Stimulated activated naive CD8-positive, alpha-beta T cell treated with anti-CD3 and anti-CD28 coated beads, Interleukin-15, amount 100 ng/mL, for 72 hours (primary cell): ENCODE results near the gene MYH6.
A peak's percentile ranks its signal among the peaks of the same experiment; 100 is the strongest.

Experiments used
- ATAC-seq: fragments of 150-1000 bp; cut with Tn5 transposase; 2 replicates; pipeline ENCODE4 v1.10.0; 2021; ENCODE audit warnings: mild to moderate bottlenecking, moderate library complexity
- DNase-seq, 2 donors: peaks; one replicate each; pipeline ENCODE4 v3.0.0; 2021 to 2022
- H3K27ac Mint-ChIP-seq, 2 donors: one replicate each; pipeline ENCODE4 v1.8.0; 2022; ENCODE audit warnings: mild to moderate bottlenecking in 2 of 2, mixed read lengths in 2 of 2, moderate library complexity in 2 of 2
- H3K27me3 Mint-ChIP-seq: one replicate; pipeline ENCODE4 v1.8.0; 2022; ENCODE audit warnings: mixed read lengths
- H3K4me1 Mint-ChIP-seq: one replicate; pipeline ENCODE4 v1.8.0; 2022; ENCODE audit warnings: mild to moderate bottlenecking, mixed read lengths
- H3K4me3 Mint-ChIP-seq, 2 donors: one replicate each; pipeline ENCODE4 v1.8.0; 2022; ENCODE audit warnings: mild to moderate bottlenecking in 2 of 2, mixed read lengths in 2 of 2, moderate library complexity in 1 of 2
- H3K9me3 Mint-ChIP-seq, 2 donors: one replicate each; pipeline ENCODE4 v1.8.0; 2022; ENCODE audit warnings: mixed read lengths in 2 of 2

The MYH6 gene

DNA sequence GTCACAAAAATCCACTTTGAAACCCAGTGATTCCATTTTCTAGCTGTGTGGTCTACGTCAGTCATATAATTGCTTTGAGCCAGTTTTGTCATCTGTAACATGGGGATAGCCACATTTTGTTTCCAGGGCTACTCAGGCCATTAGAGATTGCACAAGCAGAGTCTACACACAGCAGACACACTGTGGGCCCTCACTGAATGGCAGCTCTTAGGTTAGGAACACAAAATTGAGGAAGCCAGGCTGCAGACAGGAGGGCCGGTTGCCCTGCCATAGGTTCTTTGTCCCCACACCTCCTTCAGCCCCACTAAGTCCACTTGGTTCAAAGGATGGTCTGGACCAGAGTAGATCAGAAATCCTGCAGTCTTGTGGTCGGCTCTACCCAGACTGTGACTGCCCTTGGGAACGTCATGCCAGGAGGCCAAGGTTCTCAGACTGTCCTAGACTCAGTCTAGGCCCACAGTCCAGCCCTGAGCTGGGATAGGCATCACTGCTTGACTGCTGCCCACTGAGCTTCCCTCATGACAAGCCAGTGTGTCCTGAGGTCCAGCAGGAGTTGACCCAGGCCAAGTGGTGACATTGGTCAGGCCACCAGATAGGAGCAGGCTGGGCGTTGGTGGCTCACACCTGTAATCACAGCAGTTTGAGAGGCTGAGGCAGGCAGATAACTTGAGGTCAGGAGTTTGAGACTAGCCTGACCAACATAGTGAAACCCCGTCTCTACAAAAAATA, 31.2 kb upstream of the MYH6 start:
- DNase-seq: no peak
- peak overlapping the region in 1 of 2 donors; percentile 27 for H3K27ac Mint-ChIP-seq

DNA sequence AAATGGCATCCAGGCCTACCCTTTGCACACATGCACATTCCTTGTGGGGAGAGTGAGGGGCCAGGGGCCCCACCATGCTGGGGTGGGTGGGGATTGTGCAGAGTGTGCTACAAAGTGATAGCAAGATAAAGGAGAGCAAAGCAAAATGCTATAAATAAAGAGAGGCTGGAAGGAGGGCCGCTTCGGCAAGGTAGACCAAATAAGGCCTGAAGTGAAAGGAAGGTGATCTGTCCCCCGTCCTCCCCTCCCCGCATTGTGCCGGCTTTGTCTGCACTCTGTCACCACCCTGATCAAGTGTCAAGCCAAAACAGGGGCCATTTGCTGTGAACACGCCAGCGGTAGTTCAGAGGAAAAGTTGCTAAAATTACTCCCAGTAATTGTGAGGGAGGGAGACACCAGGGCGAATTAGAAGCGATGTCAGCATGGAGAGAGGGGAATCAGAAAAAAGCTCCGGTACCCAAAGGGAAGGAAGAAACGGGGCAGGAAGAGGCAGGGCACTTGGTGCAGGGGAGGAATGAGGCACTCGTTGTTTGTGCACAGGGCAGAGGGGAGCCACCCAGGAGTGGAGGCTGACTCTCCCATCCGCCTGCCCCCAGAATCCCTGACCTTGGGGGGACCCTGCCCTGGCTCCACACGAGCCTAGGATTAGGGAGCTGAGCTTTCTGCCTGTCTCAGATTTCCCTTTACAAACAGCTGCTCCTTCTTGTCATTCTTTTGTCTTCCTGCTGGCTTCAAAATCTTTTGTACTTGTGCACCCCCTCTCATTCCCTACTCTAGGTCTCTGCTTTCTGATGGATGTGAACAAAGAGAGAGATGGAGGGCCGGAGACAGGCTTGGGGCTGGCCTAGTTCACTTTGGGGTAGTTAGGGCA, 30.3 kb upstream of the MYH6 start:
- peaks cover 19% of the 10 kb centered on the region for H3K27me3 Mint-ChIP-seq
- peak overlapping the region in 1 of 2 donors; percentile 27 for H3K27ac Mint-ChIP-seq

More for the DNA sequence above, 31.2 kb upstream of the MYH6 start:
- no peak for ATAC-seq
- H3K4me3 Mint-ChIP-seq: no peak overlapping the region
- H3K9me3 Mint-ChIP-seq: no peaks in the 10 kb centered on the region
- H3K27me3 Mint-ChIP-seq: peaks cover 12% of the 10 kb centered on the region
- H3K4me1 Mint-ChIP-seq: no peaks in the 10 kb centered on the region

DNA sequence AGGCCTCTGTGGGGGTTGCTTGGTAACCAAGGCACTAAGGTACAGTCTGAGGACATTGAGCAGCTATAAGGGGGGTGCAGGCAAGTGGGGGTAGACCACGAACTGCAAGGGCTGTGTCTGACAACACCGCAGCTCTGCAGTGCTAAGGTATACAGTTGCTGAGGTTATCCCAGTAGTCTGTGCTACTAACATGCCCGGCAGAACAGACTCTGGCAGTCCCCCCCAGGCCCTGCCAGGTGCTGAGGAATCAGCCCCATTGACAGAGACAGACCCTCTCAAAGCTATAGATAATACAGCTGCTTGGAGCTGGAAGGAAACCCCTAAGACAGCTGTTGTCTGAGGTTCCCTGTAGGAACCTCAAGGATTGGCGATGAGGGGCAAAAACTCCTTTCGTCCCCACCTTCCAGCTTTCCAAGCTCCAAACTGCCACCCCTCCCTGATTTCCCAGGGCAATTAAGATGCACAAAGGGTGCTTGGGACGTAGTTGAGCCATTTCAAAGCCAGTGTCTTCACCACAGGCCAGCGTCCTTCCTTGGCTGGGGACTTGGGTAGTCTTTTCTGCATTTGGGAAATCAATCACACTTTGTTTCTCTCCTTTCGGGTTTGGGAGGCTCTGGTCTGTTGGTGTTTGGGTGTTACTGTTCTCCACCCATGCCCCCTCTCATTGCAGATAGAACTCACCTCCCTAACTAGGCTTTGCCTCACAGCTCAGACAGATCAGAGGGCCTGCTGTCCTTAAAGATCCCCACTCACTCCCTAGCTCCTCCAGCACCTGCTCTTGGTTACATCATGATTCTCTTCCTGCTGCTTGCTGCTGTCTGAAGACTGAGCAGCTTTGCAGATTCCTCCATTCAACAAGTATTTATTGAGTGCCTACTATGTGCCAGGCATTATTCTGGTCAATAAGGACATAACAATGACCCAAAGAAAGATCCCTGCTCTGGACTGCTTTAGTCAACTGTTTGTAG, 29.3 kb upstream of the MYH6 start:
- H3K4me3 Mint-ChIP-seq: no peak overlapping the region
- H3K4me1 Mint-ChIP-seq: no peaks in the 10 kb centered on the region

More for the DNA sequence above, 30.3 kb upstream of the MYH6 start:
- Mint-ChIP-seq H3K4me1 (no peaks in the 10 kb centered on the region), H3K9me3 (no peaks in the 10 kb centered on the region), H3K4me3 (no peak overlapping the region)
- DNase-seq (peak in 1 of 2 donors; percentile 6), ATAC-seq (no peak)

DNA sequence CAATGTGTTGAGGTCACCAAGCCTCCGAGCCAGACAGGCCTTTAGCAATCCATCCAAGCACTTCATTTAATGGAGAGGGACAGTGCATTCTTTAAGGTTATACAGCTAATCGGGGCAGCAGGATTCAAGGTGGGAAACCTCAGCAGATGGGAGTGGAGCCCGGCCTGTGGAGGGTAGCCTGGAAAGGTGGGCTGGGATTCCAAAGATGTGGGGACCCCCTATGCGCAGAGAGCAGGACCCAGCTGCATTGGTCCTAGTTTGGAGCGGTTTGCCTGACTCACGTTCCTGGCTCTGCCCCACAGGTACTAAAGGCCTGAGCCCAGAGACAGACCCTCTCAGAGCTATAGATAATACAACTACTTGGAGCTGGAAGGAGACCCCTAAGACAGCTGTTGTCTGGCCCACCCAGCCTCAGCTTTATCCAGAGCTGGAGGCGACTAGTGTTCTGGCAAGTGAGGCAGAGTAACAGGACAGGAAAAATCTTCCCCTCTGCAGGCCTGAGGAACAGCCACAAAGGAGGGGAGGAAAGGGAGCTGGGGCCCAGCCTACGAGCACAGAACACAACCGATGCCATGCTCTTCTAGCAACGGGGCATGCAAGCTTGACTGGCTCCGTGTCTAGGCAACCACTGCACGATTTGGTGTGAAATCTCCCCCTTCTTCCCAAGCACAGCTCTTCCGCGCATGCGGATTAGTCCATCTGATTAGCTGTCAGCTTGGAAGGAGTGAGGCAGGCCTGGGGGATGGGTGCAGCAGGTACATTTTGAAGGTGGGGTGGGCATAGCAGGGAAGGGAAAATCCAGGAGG, 28.5 kb upstream of the MYH6 start:
- Mint-ChIP-seq H3K27me3 (peaks cover 7% of the 10 kb centered on the region), H3K9me3 (no peaks in the 10 kb centered on the region), H3K4me3 (no peak overlapping the region), H3K4me1 (no peaks in the 10 kb centered on the region), H3K27ac (no peak overlapping the region)
- no peak for ATAC-seq
- peak in 1 of 2 donors; percentile 4 for DNase-seq

More for the DNA sequence above, 29.3 kb upstream of the MYH6 start:
- H3K27me3 Mint-ChIP-seq: peaks cover 11% of the 10 kb centered on the region
- peak in 1 of 2 donors; percentile 6 for DNase-seq
- ATAC-seq: no peak
- H3K27ac Mint-ChIP-seq: peak overlapping the region in 1 of 2 donors; percentile 16
- H3K9me3 Mint-ChIP-seq: no peaks in the 10 kb centered on the region

DNA sequence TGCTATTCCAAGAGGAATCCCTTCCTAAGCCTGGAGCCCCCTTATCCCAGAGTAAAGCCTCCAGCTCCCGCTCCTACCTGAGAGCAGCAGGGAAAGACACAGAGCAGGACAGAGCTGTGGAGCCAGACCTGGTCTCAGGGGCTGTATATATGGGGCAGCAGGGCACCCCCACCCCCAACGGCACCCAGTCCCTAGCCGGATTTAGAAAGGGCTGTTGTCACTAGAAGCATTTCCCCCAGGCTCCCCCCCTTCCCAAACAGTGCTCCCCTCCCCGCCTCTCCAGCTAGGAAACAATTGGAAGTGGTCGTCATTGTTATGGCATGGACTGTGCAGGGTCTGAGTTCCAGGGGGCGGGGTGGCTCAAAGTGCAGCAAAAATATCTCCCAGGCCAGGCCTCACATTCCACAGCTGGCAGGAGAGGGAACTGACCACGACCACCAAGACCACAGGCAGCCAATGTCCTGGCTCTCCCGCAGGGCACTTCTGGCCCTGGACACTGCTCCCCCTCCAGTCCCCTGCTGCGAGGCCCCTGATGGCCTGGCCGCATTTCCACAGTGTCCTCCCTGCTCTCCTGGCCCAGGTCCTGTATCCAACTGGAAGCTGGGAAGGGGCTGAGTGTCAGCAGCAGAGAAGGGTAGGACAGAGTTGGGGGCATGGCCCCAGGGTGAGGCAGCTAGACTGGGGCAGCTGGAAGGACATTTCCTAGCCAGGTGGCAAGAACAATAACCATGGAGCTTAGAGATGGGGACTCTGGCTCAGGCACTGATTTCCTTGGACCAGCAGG, 27.7 kb upstream of the MYH6 start, which contains the start of gene MYH7:
MYH7 (minus strand) TSS at position 118 of the 784 bp plus-strand sequence. CDS start 1,928 bp downstream, outside the sequence.
- Mint-ChIP-seq H3K9me3 (no peaks in the 10 kb centered on the region), H3K27me3 (peaks cover 7% of the 10 kb centered on the region), H3K27ac (peak within 1 kb of the TSS in 1 of 2 donors; percentile 79), H3K4me1 (no peaks in the 10 kb centered on the region), H3K4me3 (no peak within 1 kb of the TSS)
- ATAC-seq (no peak), DNase-seq (peak in 1 of 2 donors; percentile 7)

DNA sequence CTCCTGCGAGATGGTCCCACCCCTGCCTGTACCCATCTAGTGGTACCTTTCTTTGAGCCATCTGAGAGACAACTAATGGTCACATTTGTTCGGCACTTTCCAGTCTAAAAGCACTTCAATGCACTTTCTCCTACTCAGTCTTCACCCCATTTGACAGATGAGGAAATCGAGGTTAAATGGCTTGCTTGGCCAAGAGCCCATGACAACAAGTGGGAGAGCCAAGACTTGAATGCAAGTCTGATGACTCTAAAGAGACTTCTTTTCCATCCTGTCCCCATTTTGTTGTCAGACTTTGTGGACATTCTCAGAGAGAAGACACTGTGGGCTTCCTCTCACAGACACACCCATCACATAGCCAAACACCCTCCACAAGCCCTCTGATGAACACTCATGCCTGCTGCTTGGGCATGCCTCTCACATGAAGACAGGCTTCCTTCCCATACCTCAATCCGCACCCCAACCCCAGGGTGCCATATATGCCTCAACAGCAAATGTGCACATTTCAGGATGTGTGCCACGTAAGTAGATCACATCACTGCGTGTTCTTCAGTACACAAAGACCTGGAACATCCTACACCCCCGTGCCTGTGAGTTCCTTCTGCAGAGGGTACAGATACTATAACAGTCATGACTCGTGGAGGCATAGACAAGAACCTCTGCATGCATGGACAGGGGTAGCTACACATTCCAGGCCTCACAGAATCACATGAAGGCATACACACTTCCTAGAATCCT, 26.6 kb upstream of the MYH6 start:
- H3K4me1 Mint-ChIP-seq: no peaks in the 10 kb centered on the region
- peaks cover 7% of the 10 kb centered on the region for H3K27me3 Mint-ChIP-seq
- ATAC-seq (no peak), DNase-seq (no peak)
- H3K27ac Mint-ChIP-seq: peak overlapping the region in 1 of 2 donors; percentile 79
- no peak overlapping the region for H3K4me3 Mint-ChIP-seq
- no peaks in the 10 kb centered on the region for H3K9me3 Mint-ChIP-seq

DNA sequence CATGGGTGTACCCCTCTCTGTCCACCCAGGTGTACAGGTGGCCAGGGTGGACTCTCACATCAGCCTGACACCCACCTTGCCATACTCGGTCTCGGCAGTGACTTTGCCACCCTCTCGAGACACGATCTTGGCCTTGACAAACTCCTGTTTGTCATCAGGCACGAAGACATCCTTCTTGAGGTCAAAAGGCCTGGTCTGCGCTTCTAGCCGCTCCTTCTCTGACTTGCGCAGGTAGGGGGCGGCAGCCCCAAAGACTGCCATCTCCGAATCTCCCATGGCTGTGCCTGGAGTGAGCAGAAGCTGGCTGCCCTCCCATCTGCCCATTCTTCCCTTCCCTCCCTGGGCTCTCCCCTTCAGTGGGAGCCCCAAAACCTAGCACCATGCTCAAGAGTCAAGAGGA, 25.4 kb upstream of the MYH6 start:
- H3K27me3 Mint-ChIP-seq: peaks cover 7% of the 10 kb centered on the region

DNA sequence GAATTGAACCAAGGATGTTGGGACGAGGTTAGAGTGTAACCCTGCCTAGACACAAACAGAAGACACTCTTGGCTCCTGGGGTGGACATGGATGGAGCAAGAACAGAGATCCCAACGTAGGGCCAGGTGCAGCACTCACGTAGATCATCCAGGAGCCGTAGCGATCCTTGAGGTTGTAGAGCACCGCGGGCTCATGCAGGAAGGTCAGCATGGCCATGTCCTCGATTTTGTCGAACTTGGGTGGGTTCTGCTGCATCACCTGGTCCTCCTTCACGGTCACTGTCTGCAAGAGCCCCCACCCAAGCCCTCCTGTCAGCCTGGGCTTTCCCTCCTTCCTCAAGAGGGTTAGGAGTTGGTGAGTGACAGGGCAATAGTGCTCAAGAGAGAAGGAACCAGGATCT, 24.9 kb upstream of the MYH6 start:
- Mint-ChIP-seq H3K27me3 (peaks cover 7% of the 10 kb centered on the region), H3K9me3 (no peaks in the 10 kb centered on the region), H3K27ac (no peak overlapping the region), H3K4me3 (no peak overlapping the region), H3K4me1 (no peaks in the 10 kb centered on the region)
- no peak for ATAC-seq
- DNase-seq: no peak

More for the DNA sequence above, 25.4 kb upstream of the MYH6 start:
- no peaks in the 10 kb centered on the region for H3K4me1 Mint-ChIP-seq
- ATAC-seq (no peak), DNase-seq (no peak)
- H3K27ac Mint-ChIP-seq: peak overlapping the region; percentile 57 to 62
- H3K9me3 Mint-ChIP-seq: no peaks in the 10 kb centered on the region
- H3K4me3 Mint-ChIP-seq: no peak overlapping the region

DNA sequence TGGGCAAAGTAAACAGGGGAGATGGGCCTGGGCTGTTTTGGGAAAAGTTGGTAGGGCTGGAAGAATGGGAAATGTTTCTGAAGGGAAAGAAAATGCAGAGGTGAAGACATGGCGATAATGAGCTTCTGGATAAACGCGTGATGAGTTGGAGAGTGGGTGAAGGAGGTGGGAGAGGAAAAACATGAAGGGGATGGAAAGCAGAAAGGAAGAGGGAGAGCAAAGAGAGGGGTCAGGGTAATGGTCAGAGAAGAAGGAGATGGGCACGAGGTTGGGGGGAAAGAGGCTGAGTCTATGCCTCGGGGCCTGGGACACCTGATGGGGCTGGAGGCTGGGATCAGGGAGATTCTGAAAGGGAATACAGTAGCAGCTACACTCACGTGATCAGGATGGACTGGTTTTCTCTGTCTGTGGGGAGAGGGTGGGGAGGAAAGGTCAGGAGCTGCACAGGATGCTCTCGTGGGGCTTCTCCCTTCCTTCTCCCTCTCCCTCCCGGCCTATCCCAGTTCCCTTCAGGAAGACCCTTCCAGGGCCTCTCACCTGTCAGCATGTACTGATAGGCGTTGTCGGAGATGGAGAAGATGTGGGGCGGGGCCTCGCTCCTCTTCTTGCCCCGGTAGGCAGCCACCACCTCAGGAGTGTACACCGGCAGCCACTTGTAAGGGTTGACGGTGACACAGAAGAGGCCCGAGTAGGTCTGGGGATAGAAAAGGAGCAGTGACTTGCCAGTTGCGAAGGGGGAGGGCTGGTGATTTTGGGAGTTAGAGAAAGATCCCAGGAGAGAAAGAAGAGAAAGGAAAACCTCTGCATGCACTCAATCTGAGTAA, 24.2 kb upstream of the MYH6 start:
- ATAC-seq (no peak), DNase-seq (no peak)
- Mint-ChIP-seq H3K27ac (peak overlapping the region in 1 of 2 donors; percentile 10), H3K9me3 (no peaks in the 10 kb centered on the region), H3K4me3 (no peak overlapping the region), H3K27me3 (peaks cover 7% of the 10 kb centered on the region), H3K4me1 (no peaks in the 10 kb centered on the region)

DNA sequence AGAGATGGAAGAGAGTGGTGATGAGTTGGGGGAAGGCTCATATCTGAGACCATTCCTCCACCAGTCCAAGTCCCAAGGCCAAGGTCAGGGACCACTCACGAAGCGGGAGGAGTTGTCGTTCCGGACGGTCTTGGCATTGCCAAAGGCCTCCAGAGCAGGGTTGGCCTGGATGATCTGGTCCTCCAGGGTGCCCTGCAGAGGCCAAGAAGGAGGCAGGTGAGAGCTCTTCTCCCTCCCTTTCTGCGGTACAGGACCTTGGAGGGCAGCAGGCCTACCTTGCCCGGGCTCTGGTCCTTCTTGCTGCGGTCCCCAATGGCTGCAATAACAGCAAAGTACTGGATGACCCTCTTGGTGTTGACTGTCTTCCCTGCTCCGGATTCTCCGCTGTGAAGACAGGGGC, 23.4 kb upstream of the MYH6 start:
- Mint-ChIP-seq H3K9me3 (no peaks in the 10 kb centered on the region), H3K4me1 (no peaks in the 10 kb centered on the region), H3K4me3 (no peak overlapping the region), H3K27ac (peak overlapping the region in 1 of 2 donors; percentile 6), H3K27me3 (peaks cover 7% of the 10 kb centered on the region)
- DNase-seq (no peak), ATAC-seq (no peak)

DNA sequence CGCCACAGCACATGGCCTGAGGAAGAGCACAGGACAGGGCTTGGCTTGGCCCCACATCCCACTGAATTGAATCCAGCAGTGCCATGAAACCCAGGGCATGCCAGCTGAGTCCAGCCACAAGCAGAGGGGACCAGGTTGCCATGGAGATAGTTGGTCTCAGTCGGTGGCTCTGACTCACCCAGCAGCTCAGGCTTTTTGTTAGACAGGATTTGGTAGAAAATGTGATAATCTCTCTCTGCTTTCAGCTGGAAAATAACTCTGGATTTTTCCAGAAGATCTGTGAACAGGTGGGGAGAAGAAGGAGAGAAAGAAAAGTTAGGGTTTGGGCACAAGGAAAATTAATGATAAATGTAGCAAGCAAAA, 22.6 kb upstream of the MYH6 start:
- Mint-ChIP-seq H3K9me3 (no peaks in the 10 kb centered on the region), H3K27me3 (peaks cover 7% of the 10 kb centered on the region), H3K4me3 (no peak overlapping the region), H3K4me1 (no peaks in the 10 kb centered on the region), H3K27ac (no peak overlapping the region)
- ATAC-seq (no peak), DNase-seq (no peak)

DNA sequence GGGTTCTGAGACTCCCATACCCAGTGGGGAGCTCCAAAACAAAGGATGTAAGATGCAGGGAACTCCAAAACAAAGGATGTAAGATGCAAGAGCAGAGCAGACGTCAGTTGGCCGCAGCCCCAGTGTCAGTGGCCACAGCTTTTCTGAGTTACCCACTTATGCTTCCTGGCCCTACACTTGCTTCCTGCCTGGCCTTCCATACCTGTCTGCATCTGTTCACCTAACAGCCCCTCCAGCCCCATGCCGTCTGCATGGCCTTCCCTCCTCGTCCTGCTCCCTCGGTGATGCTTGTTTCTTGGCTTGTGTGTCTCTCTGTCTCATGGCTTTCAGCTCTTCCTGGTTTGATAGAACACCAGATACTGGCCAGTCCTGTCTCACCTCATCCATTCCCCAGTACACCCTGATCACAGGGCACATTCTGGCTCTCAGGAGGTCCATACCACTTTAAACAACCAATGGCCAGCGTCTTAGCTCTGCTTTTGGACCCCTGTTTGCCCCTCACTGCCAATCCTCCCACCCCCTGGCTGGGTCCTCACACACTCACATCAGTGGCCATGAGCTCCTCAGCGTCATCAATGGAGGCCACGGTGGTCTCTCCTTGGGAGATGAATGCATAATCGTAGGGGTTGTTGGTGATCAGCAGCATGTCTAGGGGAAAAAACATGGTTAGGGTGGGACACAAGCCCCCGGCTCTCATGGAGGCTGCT, 22.1 kb upstream of the MYH6 start:
- H3K27me3 Mint-ChIP-seq: peaks cover 7% of the 10 kb centered on the region
- no peak overlapping the region for H3K27ac Mint-ChIP-seq
- no peak overlapping the region for H3K4me3 Mint-ChIP-seq
- DNase-seq (no peak), ATAC-seq (no peak)
- no peaks in the 10 kb centered on the region for H3K4me1 Mint-ChIP-seq
- H3K9me3 Mint-ChIP-seq: no peaks in the 10 kb centered on the region
